ENCODE results near the gene SFSWAP. TPM values are rescaled to one million over a fixed set of nuclear protein-coding genes. Genes with fewer than 3 reads are reported as not detected.
"Not testable (repeated sequence)": the region's sequence is repeated elsewhere in the genome, so short reads cannot be mapped to it uniquely, and the experiment has no call there.

The SFSWAP gene
- total RNA-seq, 2 experiments from 2014 or later = 65.5 to 67.8 TPM

- Mint-ChIP-seq H3K27ac (no peak overlapping the region), H3K36me3 (peaks cover 21% of the 10 kb centered on the region)
Measured at GRCh38 chr12:131775392-131776236, 64.7 kb downstream of the SFSWAP start.

GRCh38 chr12:131776237-131776889 lies 65.5 kb downstream of the SFSWAP start:
- POLR2A ChIA-PET = no interaction called here
- Mint-ChIP-seq H3K27ac (peak overlapping the region; percentile 12), H3K27me3 (no peaks in the 10 kb centered on the region), H3K4me1 (peaks cover 21% of the 10 kb centered on the region), H3K36me3 (peaks cover 21% of the 10 kb centered on the region), H3K4me3 (no peak overlapping the region), H3K9me3 (no peaks in the 10 kb centered on the region)
- no peak for DNase-seq
- ATAC-seq (ENCODE audit: low read depth) = no peak

More at GRCh38 chr12:131775392-131776236, 64.7 kb downstream of the SFSWAP start:
- no peak overlapping the region for H3K4me3 Mint-ChIP-seq
- no peaks in the 10 kb centered on the region for H3K27me3 Mint-ChIP-seq
- DNase-seq (no peak), ATAC-seq (ENCODE audit: low read depth) (no peak)
- H3K9me3 Mint-ChIP-seq = no peaks in the 10 kb centered on the region
- POLR2A ChIA-PET = interaction anchor here (0.8 kb wide), 1 partner anchor 10 kb away, joined by 3 read pairs; no protein-coding TSS in a partner anchor
- peaks cover 21% of the 10 kb centered on the region for H3K4me1 Mint-ChIP-seq

GRCh38 chr12:131777269-131777668 lies 66.4 kb downstream of the SFSWAP start:
- POLR2A ChIA-PET; H3K9me3 Mint-ChIP-seq; DNase-seq; H3K4me3 Mint-ChIP-seq; H3K27ac Mint-ChIP-seq; H3K27me3 Mint-ChIP-seq; ATAC-seq (ENCODE audit: low read depth): not testable (repeated sequence)
- Mint-ChIP-seq H3K36me3 (peaks cover 17% of the 10 kb centered on the region), H3K4me1 (peaks cover 21% of the 10 kb centered on the region)

GRCh38 chr12:131779027-131779426 lies 68.1 kb downstream of the SFSWAP start:
- Mint-ChIP-seq H3K36me3 (peaks cover 17% of the 10 kb centered on the region), H3K27ac (no peak overlapping the region), H3K27me3 (no peaks in the 10 kb centered on the region), H3K9me3 (no peaks in the 10 kb centered on the region), H3K4me3 (no peak overlapping the region), H3K4me1 (peaks cover 7% of the 10 kb centered on the region)
- POLR2A ChIA-PET = no interaction called here
- ATAC-seq (ENCODE audit: low read depth) = no peak
- no peak for DNase-seq

- DNase-seq (no peak), ATAC-seq (ENCODE audit: low read depth) (no peak)
- POLR2A ChIA-PET = no interaction called here
- Mint-ChIP-seq H3K9me3 (no peaks in the 10 kb centered on the region), H3K27me3 (no peaks in the 10 kb centered on the region), H3K4me3 (no peak overlapping the region), H3K27ac (no peak overlapping the region), H3K36me3 (peaks cover 12% of the 10 kb centered on the region), H3K4me1 (peaks cover 1% of the 10 kb centered on the region)
Measured at GRCh38 chr12:131782061-131782460, 71.2 kb downstream of the SFSWAP start.

- ATAC-seq (ENCODE audit: low read depth) = no peak
- no peak for DNase-seq
- no peaks in the 10 kb centered on the region for H3K27me3 Mint-ChIP-seq
- no peak overlapping the region for H3K27ac Mint-ChIP-seq
- H3K4me1 Mint-ChIP-seq = no peaks in the 10 kb centered on the region
- peaks cover 7% of the 10 kb centered on the region for H3K36me3 Mint-ChIP-seq
- H3K4me3 Mint-ChIP-seq = no peak overlapping the region
- POLR2A ChIA-PET = no interaction called here
- no peaks in the 10 kb centered on the region for H3K9me3 Mint-ChIP-seq
Measured at GRCh38 chr12:131783915-131784541, 73.1 kb downstream of the SFSWAP start.

- no peaks in the 10 kb centered on the region for H3K27me3 Mint-ChIP-seq
- DNase-seq = no peak
- peaks cover 11% of the 10 kb centered on the region for H3K36me3 Mint-ChIP-seq
- ATAC-seq (ENCODE audit: low read depth) = no peak
- H3K9me3 Mint-ChIP-seq = no peaks in the 10 kb centered on the region
- H3K4me1 Mint-ChIP-seq = no peaks in the 10 kb centered on the region
- POLR2A ChIA-PET = interaction anchor here (1.3 kb wide), 1 partner anchor 10 kb away, joined by 3 read pairs; no protein-coding TSS in a partner anchor
- H3K4me3 Mint-ChIP-seq = no peak overlapping the region
- no peak overlapping the region for H3K27ac Mint-ChIP-seq
Measured at GRCh38 chr12:131784909-131785762, 74.2 kb downstream of the SFSWAP start.

- ATAC-seq (ENCODE audit: low read depth) (no peak), DNase-seq (no peak)
- Mint-ChIP-seq H3K36me3 (peaks cover 12% of the 10 kb centered on the region), H3K27ac (no peak overlapping the region), H3K4me1 (no peaks in the 10 kb centered on the region), H3K9me3 (no peaks in the 10 kb centered on the region), H3K27me3 (no peaks in the 10 kb centered on the region), H3K4me3 (no peak overlapping the region)
- POLR2A ChIA-PET = interaction anchor here (1.3 kb wide), 1 partner anchor 10 kb away, joined by 3 read pairs; no protein-coding TSS in a partner anchor
Measured at GRCh38 chr12:131785763-131786330, 75.0 kb downstream of the SFSWAP start.

GRCh38 chr12:131786331-131786730 lies 75.4 kb downstream of the SFSWAP start:
- POLR2A ChIA-PET = interaction anchor here (1.3 kb wide), 1 partner anchor 11 kb away, joined by 3 read pairs; no protein-coding TSS in a partner anchor
- Mint-ChIP-seq H3K4me1 (no peaks in the 10 kb centered on the region), H3K27me3 (no peaks in the 10 kb centered on the region), H3K4me3 (no peak overlapping the region), H3K27ac (no peak overlapping the region), H3K9me3 (no peaks in the 10 kb centered on the region), H3K36me3 (peaks cover 13% of the 10 kb centered on the region)
- ATAC-seq (ENCODE audit: low read depth) = no peak
- no peak for DNase-seq

GRCh38 chr12:131787143-131787660 lies 76.3 kb downstream of the SFSWAP start:
- H3K4me3 Mint-ChIP-seq = no peak overlapping the region
- H3K36me3 Mint-ChIP-seq = peaks cover 17% of the 10 kb centered on the region
- no peak for DNase-seq
- POLR2A ChIA-PET = no interaction called here
- no peaks in the 10 kb centered on the region for H3K9me3 Mint-ChIP-seq
- H3K27me3 Mint-ChIP-seq = no peaks in the 10 kb centered on the region
- H3K27ac Mint-ChIP-seq = no peak overlapping the region
- H3K4me1 Mint-ChIP-seq = no peaks in the 10 kb centered on the region
- no peak for ATAC-seq (ENCODE audit: low read depth)

GRCh38 chr12:131788070-131788469 lies 77.2 kb downstream of the SFSWAP start:
- peaks cover 17% of the 10 kb centered on the region for H3K36me3 Mint-ChIP-seq
- H3K4me3 Mint-ChIP-seq = no peak overlapping the region
- POLR2A ChIA-PET = no interaction called here
- H3K9me3 Mint-ChIP-seq = no peaks in the 10 kb centered on the region
- H3K27me3 Mint-ChIP-seq = no peaks in the 10 kb centered on the region
- H3K4me1 Mint-ChIP-seq = no peaks in the 10 kb centered on the region
- ATAC-seq (ENCODE audit: low read depth) (no peak), DNase-seq (no peak)
- H3K27ac Mint-ChIP-seq = no peak overlapping the region

GRCh38 chr12:131789638-131790037 lies 78.7 kb downstream of the SFSWAP start:
- Mint-ChIP-seq H3K27me3 (no peaks in the 10 kb centered on the region), H3K36me3 (peaks cover 15% of the 10 kb centered on the region), H3K4me1 (no peaks in the 10 kb centered on the region), H3K9me3 (no peaks in the 10 kb centered on the region), H3K4me3 (no peak overlapping the region), H3K27ac (no peak overlapping the region)
- ATAC-seq (ENCODE audit: low read depth) (no peak), DNase-seq (no peak)
- POLR2A ChIA-PET = no interaction called here

Measured in activated naive CD8-positive, alpha-beta T cell treated with anti-CD3 and anti-CD28 coated beads, Interleukin-2, amount 10 ng/mL, durations not matched to agents 7 days and 5 days (primary cell).